OCI-LY1 (cell line): ENCODE data around the gene DRAM1.

ENCODE experiments used
- H2AFZ ChIP-seq: fragments of 200-600 bp; sonication (generic), shearing (Covaris generic); 2 replicates; pipeline ENCODE4 v1.6.0; 2014; ENCODE audit warnings: antibody characterized with exemption, mild to moderate bottlenecking, low read length
- H3F3A ChIP-seq: fragments of 200-600 bp; sonication (generic), shearing (Covaris generic); 2 replicates; pipeline ENCODE4 v1.6.0; 2014; ENCODE audit warnings: mild to moderate bottlenecking, antibody characterized with exemption, low read length, moderate library complexity; ENCODE audit not compliant: insufficient read depth
- H3K27ac ChIP-seq: fragments of 200-600 bp; sonication (generic); 2 replicates; pipeline ENCODE4 v1.5.1; 2014; ENCODE audit warnings: low read length, mixed run types, mild to moderate bottlenecking, low read depth; ENCODE audit not compliant: poor library complexity, severe bottlenecking
- H3K27me3 ChIP-seq: fragments of 200-600 bp; sonication (generic); 2 replicates; pipeline ENCODE4 v1.6.0; 2014; ENCODE audit warnings: antibody characterized with exemption, mild to moderate bottlenecking, low read length, moderate library complexity; ENCODE audit not compliant: insufficient read depth
- H3K36me3 ChIP-seq: fragments of 200-600 bp; sonication (generic); 2 replicates; pipeline ENCODE4 v1.6.1; 2014; ENCODE audit warnings: mild to moderate bottlenecking, antibody characterized with exemption, low read length, moderate library complexity, mixed read lengths; ENCODE audit not compliant: insufficient read depth
- H3K4me1 ChIP-seq: fragments of 200-600 bp; sonication (generic); 2 replicates; pipeline ENCODE4 v1.5.1; 2014; ENCODE audit warnings: mild to moderate bottlenecking, low read length, moderate library complexity; ENCODE audit not compliant: insufficient read depth, severe bottlenecking
- H3K4me2 ChIP-seq: fragments of 200-600 bp; sonication (generic), shearing (Covaris generic); 2 replicates; pipeline ENCODE4 v1.6.1; 2014; ENCODE audit warnings: low read length
- H3K4me3 ChIP-seq: fragments of 200-600 bp; sonication (generic); 2 replicates; pipeline ENCODE4 v1.5.1; 2014; ENCODE audit warnings: low read length, low read depth, mild to moderate bottlenecking, mixed read lengths; ENCODE audit not compliant: poor library complexity, severe bottlenecking
- H3K79me2 ChIP-seq: fragments of 200-600 bp; shearing (Covaris generic); 2 replicates; pipeline ENCODE4 v1.6.1; 2016; ENCODE audit warnings: mixed run types, low read length, mixed read lengths; ENCODE audit not compliant: insufficient read depth
- H3K9ac ChIP-seq: fragments of 200-600 bp; sonication (generic), shearing (Covaris generic); 2 replicates; pipeline ENCODE4 v1.6.1; 2014; ENCODE audit warnings: mild to moderate bottlenecking, low read length, mixed read lengths
- H3K9me2 ChIP-seq: fragments of 200-600 bp; sonication (generic), shearing (Covaris generic); 2 replicates; pipeline ENCODE4 v1.6.1; 2014; ENCODE audit warnings: low read depth, mild to moderate bottlenecking, low read length, mixed read lengths
- H3K9me3 ChIP-seq: fragments of 200-600 bp; shearing (Covaris generic); 2 replicates; pipeline ENCODE4 v1.6.1; 2014; ENCODE audit warnings: low read length, mixed read lengths
- H4K20me1 ChIP-seq: fragments of 200-600 bp; sonication (generic), shearing (Covaris generic); 2 replicates; pipeline ENCODE4 v1.6.0; 2016; ENCODE audit warnings: mild to moderate bottlenecking, low read length; ENCODE audit not compliant: insufficient read depth
- CTCF ChIP-seq: fragments of 200-600 bp; sonication (generic), shearing (Covaris generic); IDR thresholded peaks from 2 replicates; pipeline ENCODE4 v1.5.1; 2017; ENCODE audit warnings: mild to moderate bottlenecking, antibody characterized with exemption, low read length, moderate library complexity, mixed read lengths
- EZH2 ChIP-seq: fragments of 200-600 bp; sonication (generic), shearing (Covaris generic); IDR thresholded peaks from 2 replicates; pipeline ENCODE4 v1.8.0; 2017; ENCODE audit warnings: borderline replicate concordance, mixed run types, mild to moderate bottlenecking, antibody characterized with exemption, low read length, moderate library complexity, mixed read lengths

Gene DRAM1

GRCh38 chr12:101954113-101954512 is 76.7 kb downstream of the DRAM1 start:
- Histone ChIP-seq H3K4me3 (no peak overlapping the region), H3K27me3 (no peaks in the 10 kb centered on the region), H3K9me2 (no peaks in the 10 kb centered on the region), H3F3A (no peaks in the 10 kb centered on the region), H3K9ac (no peak overlapping the region), H3K4me2 (no peak overlapping the region), H3K27ac (no peak overlapping the region), H3K36me3 (no peaks in the 10 kb centered on the region), H2AFZ (no peak overlapping the region), H4K20me1 (no peaks in the 10 kb centered on the region), H3K4me1 (no peaks in the 10 kb centered on the region), H3K79me2 (no peaks in the 10 kb centered on the region), H3K9me3 (no peaks in the 10 kb centered on the region)
- TF ChIP-seq EZH2 (no peak), CTCF (no peak)

GRCh38 chr12:101954676-101955075 is 77.3 kb downstream of the DRAM1 start:
- Histone ChIP-seq H3F3A (no peaks in the 10 kb centered on the region), H3K9me2 (no peaks in the 10 kb centered on the region), H3K36me3 (no peaks in the 10 kb centered on the region), H4K20me1 (no peaks in the 10 kb centered on the region), H3K27ac (no peak overlapping the region), H3K9ac (no peak overlapping the region), H3K79me2 (no peaks in the 10 kb centered on the region), H3K4me2 (no peak overlapping the region), H3K4me1 (no peaks in the 10 kb centered on the region), H3K9me3 (no peaks in the 10 kb centered on the region), H2AFZ (no peak overlapping the region), H3K4me3 (no peak overlapping the region), H3K27me3 (no peaks in the 10 kb centered on the region; the same call in 1 of the 2 replicates)
- TF ChIP-seq EZH2, result no peak
- no peak for TF ChIP-seq CTCF

- Histone ChIP-seq H3K4me1 (no peaks in the 10 kb centered on the region), H4K20me1 (no peaks in the 10 kb centered on the region), H2AFZ (no peak overlapping the region), H3K9ac (no peak overlapping the region), H3K9me2 (no peaks in the 10 kb centered on the region), H3K79me2 (no peaks in the 10 kb centered on the region), H3K27ac (no peak overlapping the region), H3K27me3 (no peaks in the 10 kb centered on the region; the same call in 1 of the 2 replicates), H3K36me3 (no peaks in the 10 kb centered on the region), H3K4me2 (no peak overlapping the region), H3K4me3 (no peak overlapping the region), H3K9me3 (no peaks in the 10 kb centered on the region), H3F3A (no peaks in the 10 kb centered on the region)
- TF ChIP-seq EZH2, result no peak
- TF ChIP-seq CTCF, result no peak
Measured at GRCh38 chr12:101957252-101957959, 80.0 kb downstream of the DRAM1 start.
